ACC112 (cell line): ENCODE data around the gene BMPR1A.
"Not testable (repeated sequence)": the region's sequence is repeated elsewhere in the genome, so short reads cannot be mapped to it uniquely, and the experiment has no call there.

Experiments
- H2AFZ ChIP-seq: fragments of 200-600 bp; sonication (generic); one replicate; pipeline ENCODE4 v1.6.0; 2017; ENCODE audit warnings: antibody characterized with exemption, low read length; ENCODE audit not compliant: unreplicated experiment
- H3K27ac ChIP-seq: fragments of 200-600 bp; sonication (generic); 2 replicates; pipeline ENCODE4 v1.5.1; 2014; ENCODE audit warnings: low read depth, mild to moderate bottlenecking, antibody characterized with exemption, low read length, moderate library complexity
- H3K27me3 ChIP-seq: fragments of 200-600 bp; sonication (generic); 2 replicates; pipeline ENCODE4 v1.6.1; 2014; ENCODE audit warnings: mild to moderate bottlenecking, antibody characterized with exemption, low read length, moderate library complexity, mixed read lengths; ENCODE audit not compliant: insufficient read depth
- H3K36me3 ChIP-seq: fragments of 200-600 bp; sonication (generic); 2 replicates; pipeline ENCODE4 v1.6.1; 2016; ENCODE audit warnings: mild to moderate bottlenecking, antibody characterized with exemption, low read length, moderate library complexity, mixed read lengths; ENCODE audit not compliant: insufficient read depth
- H3K4me1 ChIP-seq: fragments of 200-600 bp; sonication (generic); one replicate; pipeline ENCODE4 v1.6.1; 2016; ENCODE audit warnings: low read length, mixed read lengths; ENCODE audit not compliant: insufficient read depth, unreplicated experiment, control insufficient read depth
- H3K4me3 ChIP-seq: fragments of 200-600 bp; sonication (generic); 2 replicates; pipeline ENCODE4 v1.5.1; 2014; ENCODE audit warnings: mild to moderate bottlenecking, low read depth, low read length
- H3K79me2 ChIP-seq: fragments of 200-600 bp; sonication (generic); one replicate; pipeline ENCODE4 v1.6.0; 2016; ENCODE audit warnings: low read length; ENCODE audit not compliant: control insufficient read depth, unreplicated experiment, insufficient read depth

The BMPR1A gene

DNA sequence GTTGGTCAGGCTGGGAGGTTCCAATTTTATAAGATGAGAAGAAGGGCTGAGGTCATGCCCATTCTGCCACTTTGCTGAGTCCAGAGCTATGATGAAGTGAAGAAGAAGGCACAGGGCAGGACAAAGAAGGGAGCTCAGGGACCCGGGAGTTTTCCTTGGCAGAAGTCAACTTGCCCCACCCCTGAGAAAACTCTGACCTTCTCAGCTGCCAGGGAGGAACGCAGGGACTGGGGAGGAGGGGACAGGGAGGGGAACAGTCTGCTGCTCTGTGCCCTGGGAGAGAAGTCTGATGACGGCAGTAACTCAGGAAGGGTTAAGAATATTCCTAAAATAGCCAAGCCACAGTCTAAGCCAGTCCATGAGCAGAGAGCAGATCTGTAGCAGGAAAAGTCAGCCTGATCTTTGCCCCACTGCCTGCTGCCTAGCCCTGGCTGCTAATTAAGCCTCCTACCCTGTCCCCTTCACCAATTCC is 223.6 kb downstream of the BMPR1A start:
- H3K4me1 ChIP-seq: peaks cover 20% of the 10 kb centered on the region
- H3K27me3 ChIP-seq: no peaks in the 10 kb centered on the region
- no peak overlapping the region for H2AFZ ChIP-seq
- H3K36me3 ChIP-seq: no peaks in the 10 kb centered on the region
- no peaks in the 10 kb centered on the region for H3K79me2 ChIP-seq
- no peak overlapping the region for H3K4me3 ChIP-seq
- peak overlapping the region; percentile 62; the same call in 1 of the 2 replicates for H3K27ac ChIP-seq

GRCh38 chr10:86981020-86981419 is 224.6 kb downstream of the BMPR1A start:
- H3K36me3 ChIP-seq, H2AFZ ChIP-seq, H3K27ac ChIP-seq, H3K79me2 ChIP-seq, H3K4me3 ChIP-seq, H3K27me3 ChIP-seq: not testable (repeated sequence)
- peaks cover 20% of the 10 kb centered on the region for H3K4me1 ChIP-seq

- Histone ChIP-seq H3K4me3 (no peak overlapping the region), H2AFZ (no peak overlapping the region), H3K79me2 (no peaks in the 10 kb centered on the region), H3K36me3 (no peaks in the 10 kb centered on the region), H3K27me3 (no peaks in the 10 kb centered on the region), H3K27ac (no peak overlapping the region), H3K4me1 (peaks cover 20% of the 10 kb centered on the region)
These were observed 225.3 kb downstream of the BMPR1A start for GRCh38 chr10:86981716-86982115.
